Mesenteric fat pad (tissue), 1 donor: ENCODE data around the gene ZNF776. TPM values are rescaled to one million over a fixed set of nuclear protein-coding genes. Genes with fewer than 3 reads are reported as not detected.
A peak's percentile ranks its signal among the peaks of the same experiment; 100 is the strongest.
"Not testable (repeated sequence)": the region's sequence is repeated elsewhere in the genome, so short reads cannot be mapped to it uniquely, and the experiment has no call there.

Experiments used
- DNase-seq: peaks from one replicate; pipeline ENCODE4 v3.0.0-alpha.2; 2020; ENCODE audit warnings: low spot score
- long read RNA-seq: library from polyadenylated mRNA; unstranded; transcript quantifications from one replicate; pipeline ENCODE4 v2.0.0, GENCODE V29; 2020
- total RNA-seq: library from RNA; stranded (reverse); fragmentation: NEBNext Ultra II Directional; extraction: Animal tissue kit (Norgen Biotek cat#: 25700); gene quantifications from one replicate; pipeline ENCODE4 v1.2.1, GENCODE V29; 2021
- donor health status: DM: yes; HTN: yes; CAD: no.

Gene ZNF776
- total RNA-seq = 11.5 TPM
- long read RNA-seq, full-length matches to known transcripts = 1 of 3 reads
- long read RNA-seq, partial matches to known transcripts = 0 of 3 reads
- long read RNA-seq, other reads (novel, unspliced or antisense) = 2 of 3 reads

DNA sequence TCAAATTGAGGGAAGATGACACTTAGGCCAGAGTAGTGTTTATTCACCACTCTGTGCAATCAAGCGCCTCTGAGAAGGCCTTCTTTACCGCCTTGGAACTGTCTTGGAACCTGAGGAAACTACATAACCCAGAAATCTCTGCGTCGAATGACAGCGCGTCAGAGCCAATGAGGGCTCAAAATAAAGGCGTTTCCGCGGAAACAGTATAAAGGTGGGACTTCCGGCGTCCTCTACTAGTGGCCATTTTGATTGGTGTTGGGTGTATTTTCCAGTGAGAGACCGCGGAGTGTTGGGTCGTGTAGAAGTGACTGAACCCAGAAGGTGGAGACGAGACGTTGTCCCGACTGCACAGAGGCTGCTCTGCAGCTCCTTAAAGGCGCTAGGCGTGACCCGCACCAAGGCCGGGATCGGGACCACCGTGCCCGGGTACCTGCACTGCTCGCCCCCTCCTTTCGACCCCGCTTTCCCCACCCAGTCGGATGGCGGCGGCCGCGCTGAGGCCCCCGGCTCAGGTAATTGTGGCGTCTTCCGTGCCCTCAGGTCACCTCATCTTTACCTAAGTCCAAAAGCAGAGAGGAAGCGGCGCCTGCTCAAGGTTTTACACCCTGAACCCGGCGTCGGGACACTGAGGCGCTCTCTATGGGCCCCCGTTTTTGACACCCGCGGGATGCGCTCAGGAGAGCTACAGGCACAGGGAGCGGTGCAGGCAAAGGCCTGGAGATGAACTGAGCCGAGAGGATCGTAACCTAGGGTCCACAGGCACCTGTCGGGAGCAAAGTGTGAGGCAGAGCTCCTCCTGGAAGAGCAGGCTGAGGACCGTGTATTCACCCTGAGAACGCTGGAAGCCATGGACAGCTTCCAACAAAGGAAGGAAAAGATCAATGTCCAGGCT lies at the start of gene ZNF776:
Gene ZNF776 (plus strand): TSS at position 236 of the 892 bp plus-strand sequence. CDS start 244 bp downstream, at position 480.
- no peak for DNase-seq

DNA sequence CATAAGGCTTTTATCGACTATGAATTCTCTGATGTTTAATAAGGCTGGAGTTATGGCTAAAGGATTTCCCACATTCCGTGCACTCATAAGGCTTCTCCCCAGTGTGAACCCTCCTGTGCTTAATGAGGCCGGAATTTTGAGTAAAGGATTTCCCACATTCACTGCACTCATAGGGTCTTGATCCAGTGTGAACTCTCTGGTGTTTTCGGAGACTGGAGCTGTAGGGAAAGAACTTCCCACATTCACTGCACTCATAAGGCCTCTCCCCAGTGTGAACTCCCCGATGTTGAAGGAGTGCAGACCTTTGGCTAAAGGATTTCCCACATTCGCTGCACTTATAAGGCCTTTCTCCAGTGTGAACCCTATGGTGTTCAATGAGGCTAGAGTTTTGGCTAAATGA lies 45.0 kb upstream of the ZNF776 start:
- DNase-seq = no peak

DNA sequence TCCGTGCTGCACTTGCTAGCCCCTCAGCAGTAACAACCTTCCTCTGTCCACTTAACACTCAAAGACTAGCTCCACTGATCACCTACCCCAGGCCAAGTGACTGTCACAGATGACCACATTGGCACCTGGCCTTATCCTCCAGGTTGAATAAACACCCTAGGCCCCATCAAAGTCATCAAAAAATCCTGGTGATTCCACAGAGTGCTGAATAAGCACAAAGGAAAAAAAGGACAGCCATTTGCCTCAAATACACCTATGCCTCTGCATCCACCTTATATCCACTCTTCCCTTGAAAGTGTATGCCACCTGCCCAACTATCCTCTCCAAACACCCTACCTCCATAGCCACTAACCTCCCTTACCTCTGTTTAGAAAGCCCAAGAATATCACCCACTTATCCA lies 40.3 kb upstream of the ZNF776 start:
- no peak for DNase-seq

DNA sequence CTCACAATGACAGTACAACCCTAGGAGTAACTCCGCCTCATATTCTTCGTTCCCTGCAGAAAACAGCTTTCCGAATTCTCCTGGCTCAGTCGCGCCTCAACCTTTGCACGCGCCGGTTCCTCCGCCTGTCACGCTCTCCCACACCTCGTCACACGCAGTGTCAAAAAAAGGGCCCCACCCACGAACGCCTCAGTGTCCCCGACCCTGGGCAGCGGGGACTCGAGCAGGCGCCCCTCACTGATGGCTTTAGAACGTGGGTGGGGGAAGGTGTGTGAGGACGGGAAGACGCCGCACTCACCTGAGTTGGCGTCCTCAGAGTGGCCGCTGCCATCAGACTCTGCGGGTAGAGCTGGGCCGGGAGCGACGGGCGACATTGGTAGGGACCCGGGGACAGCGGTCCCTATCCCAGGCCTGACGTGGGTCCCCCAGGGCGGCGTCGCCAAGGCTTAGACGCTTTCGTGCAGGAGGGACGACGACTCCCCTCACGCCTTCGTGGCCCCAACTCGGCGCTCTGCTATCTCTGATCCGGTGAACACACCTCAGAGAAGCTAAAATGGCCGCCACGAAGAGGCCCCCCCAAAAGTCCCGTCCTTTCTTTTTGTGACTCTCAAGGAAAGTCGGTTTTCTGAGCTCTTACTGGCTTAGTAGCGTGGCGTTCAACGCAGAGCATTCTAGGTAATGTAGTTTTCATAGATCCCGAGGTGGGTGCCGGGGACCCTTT lies 37.8 kb upstream of the ZNF776 start, which contains the start of gene ZNF154:
Gene ZNF154 (minus strand): TSS at position 564 of the 721 bp plus-strand sequence. CDS start 233 bp downstream, at position 331.
- DNase-seq = no peak

DNA sequence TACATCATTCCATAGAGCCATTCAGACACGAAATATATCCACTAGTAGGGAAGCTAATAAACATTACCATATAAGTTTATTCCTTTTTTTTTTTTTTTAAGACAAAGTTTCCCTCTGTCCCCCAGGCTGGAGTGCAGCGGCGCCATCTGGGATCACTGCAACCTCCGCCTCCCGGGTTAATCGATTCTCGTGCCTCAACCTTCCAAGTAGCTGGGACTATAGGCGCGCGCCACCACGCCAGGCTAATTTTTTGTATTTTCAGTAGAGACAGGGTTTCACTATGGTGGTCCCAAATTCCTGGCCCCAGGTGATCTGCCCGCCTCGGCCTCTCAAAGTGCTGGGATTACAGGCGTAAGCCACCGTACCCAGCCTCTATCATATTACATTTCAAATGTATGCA lies 37.0 kb upstream of the ZNF776 start:
- DNase-seq = no peak

DNA sequence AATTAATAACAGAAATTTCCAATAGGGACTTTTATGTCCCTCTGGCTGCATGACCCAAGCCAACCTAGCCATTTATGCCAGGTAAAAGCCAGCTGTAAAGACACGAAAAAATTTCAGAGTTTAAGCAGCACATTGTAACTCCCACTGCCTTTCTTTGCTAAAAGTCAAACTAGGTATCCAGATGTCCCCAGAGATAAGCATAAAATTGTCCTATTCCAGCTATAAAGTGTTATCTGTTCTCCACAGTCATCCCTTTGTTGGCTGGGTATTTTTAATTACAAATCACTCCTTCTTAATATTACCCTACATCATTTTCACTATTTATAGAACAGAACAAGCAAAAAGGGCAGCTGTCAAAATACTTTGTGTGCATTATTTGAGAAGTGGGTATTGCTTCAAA lies 34.4 kb upstream of the ZNF776 start:
- no peak for DNase-seq

DNA sequence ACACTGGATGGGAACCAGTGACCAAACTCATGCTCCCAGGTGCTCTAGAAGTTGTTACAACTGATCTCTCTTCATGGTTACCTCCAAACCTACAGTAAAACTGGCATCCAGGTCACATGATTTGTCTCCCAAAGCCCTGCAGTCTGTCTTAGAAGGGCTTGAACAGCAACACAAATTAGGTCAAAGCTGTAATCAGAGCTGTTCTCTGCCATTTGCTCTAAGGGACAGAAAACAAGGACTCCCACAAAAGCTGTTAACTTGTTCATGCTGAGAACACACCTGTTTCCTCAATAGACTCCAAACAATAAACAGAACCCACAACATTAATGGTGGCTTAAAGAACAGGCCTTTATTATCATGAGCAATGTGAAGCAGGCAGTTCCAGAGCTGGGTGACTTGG lies 27.2 kb upstream of the ZNF776 start:
- DNase-seq = no peak

DNA sequence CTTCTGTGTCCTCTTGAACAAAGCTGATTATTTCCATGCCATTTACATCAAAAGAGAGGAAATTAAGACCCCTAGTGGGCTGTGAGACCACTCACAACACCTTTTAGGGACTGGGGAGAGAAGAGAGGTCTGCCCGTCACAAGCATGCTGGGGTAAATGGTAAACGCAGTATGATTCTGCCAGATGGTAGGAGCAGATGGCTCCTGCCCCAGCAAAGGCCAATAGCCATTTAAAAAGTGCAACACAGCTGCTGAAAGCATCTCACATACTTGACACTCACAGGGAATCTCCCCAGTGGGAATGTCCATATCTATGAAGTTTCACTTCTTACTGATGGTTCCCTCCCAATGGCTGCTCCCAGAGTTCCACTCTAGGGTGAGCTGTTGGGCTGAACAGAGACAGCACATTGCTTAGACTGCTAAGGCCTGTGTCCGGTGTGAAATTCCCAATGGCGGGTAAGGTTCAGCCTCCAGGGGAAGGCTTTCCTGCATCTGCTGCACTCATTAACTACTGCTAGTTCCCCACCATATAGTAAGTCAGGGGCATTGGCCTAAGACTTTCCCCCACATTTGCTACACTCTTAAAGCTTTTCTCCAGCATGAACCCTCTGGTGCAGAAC lies 26.6 kb upstream of the ZNF776 start:
- DNase-seq = peak; percentile 74

DNA sequence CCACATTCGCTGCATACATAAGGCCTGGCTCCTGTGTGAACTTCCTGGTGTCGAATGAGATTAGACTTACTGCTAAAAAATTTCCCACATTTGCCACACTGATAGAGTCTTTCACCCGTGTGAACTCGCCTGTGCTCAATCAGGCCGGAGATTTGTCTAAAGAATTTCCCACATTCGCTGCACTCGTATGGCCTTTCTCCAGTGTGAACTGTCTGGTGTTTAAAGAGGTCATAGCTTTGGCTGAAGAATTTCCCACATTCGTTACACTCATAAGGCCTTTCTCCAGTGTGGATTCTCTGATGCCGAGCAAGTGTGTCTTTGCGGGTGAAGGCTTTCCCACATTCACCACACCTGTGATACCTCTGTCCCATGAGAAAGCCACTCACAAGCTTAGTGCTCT lies 25.7 kb upstream of the ZNF776 start:
- no peak for DNase-seq

DNA sequence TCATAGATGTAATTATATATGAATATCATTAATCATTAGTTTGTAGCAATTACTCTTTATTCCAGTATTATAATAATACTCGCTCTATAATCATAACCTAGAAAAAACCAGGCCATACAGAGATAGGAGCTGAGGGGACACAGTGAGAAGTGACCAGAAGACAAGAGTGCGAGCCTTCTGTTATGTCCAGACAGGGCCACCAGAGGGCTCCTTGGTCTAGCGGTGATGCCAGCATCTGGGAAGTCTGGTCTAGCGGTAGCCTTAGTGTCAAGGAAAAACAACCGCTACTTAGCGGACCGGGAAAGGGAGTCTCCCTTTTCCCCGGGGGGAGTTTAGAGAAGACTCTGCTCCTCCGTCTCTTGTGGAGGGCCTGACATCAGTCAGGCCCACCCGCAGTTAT lies 8.3 kb upstream of the ZNF776 start:
- DNase-seq = not testable (repeated sequence)

DNA sequence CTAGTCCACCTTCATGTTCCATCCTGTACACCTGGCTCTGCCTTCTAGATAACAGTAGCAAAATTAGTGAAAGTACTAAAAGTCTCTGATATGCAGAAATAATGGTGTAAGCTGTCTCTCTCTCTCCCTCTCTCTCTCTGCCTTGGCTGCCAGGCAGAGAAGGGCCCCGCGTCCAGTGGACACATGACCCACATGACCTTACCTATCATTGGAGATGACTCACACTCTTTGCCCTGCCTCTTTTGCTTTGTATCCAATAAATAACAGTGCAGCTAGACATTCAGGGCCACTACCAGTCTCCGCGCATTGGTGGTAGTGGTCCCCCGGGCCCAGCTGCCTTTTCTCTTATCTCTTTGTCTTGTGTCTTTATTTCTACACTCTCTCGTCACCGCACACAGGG lies 7.8 kb upstream of the ZNF776 start:
- DNase-seq = not testable (repeated sequence)

DNA sequence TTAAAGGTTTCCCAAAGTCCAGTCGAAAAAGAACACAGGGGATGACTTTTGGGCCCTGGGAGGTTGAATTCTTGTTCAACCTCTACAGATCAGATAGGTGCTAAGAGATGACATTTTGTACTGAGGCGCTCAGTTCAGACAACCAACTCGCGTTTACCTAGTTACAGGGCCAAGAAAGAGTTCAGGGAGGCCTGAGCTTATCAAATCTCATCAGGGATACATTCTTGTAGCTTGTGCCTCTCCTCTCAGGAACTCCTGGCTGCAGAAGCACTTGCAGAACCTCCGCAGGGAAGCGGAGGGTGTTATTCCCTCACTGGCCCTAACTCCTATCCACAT lies 825 bp downstream of the ZNF776 start:
- no peak for DNase-seq

DNA sequence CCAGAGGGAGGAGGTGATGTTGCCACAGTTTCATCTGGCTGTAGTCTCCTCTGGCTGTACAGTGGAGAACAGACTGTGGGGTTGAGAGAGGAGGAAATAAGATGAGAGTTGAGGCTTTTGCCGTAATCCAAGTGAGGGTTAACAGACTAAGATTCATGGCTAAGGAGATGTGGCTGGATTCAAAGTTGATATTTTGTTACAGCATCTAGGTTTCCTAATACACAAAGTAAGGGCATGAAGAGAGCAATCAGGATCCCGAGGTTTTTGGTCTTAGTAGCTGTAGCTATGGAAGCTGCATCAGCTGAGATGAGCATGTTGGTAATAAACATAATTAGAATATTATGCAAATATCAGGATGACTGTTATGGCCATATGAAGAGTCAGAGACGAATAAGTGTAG lies 1.4 kb downstream of the ZNF776 start:
- DNase-seq = no peak

DNA sequence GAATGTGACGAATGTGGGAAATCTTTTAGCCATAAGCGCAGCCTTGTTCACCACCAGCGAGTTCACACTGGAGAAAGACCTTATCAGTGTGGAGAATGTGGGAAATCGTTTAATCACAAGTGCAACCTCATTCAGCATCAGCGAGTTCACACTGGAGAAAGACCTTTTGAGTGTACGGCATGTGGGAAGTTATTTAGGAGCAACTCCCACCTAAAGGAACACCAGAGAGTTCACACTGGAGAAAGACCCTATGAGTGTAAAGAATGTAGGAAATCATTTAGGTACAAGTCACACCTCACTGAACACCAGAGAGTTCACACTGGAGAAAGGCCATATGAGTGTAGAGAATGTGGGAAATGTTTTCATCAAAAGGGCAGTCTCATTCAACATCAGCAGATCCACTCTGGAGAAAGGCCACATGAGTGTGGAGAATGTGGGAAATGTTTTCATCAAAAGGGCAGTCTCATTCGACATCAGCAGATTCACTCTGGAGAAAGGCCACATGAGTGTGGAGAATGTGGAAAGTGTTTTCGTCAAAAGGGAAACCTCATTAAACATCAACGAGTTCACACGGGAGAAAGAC lies 7.6 kb downstream of the ZNF776 start:
- no peak for DNase-seq

DNA sequence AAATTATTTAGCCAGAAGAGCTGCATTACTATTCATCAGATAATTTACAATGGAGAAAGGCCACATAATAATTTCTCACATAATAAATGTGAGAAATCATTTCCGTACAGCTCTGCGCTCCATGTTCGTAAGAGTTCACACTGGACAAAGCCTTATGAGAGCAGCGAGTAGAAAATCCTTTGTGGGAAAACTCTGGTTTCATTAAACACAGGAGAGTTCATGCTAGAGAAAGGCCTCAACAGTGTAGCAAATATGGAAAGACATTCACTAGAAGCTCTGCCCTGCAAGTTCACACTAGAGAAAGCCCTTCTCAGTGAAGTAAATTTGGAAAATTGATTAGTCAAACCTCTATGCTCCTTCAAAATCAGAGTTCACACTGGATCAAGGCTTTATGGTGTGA lies 8.4 kb downstream of the ZNF776 start:
- no peak for DNase-seq

DNA sequence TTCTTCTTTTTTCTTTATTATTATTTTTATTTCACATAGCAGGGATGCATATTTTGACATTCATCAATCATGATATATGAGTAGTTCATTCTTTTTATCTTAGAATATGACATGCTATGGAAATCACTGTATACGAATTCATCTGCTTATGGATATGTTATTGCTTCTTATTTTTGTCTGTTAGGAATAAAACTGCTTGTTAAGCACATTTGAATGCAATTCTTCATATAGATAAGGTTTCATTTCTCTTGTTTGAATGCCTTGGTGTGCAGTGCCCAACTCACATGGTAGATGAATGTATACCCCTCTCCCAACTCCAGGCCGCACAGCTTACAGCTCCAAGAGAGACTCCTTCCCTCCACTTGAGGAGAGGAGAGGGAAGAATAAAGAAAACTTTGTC lies 11.3 kb downstream of the ZNF776 start:
- no peak for DNase-seq

DNA sequence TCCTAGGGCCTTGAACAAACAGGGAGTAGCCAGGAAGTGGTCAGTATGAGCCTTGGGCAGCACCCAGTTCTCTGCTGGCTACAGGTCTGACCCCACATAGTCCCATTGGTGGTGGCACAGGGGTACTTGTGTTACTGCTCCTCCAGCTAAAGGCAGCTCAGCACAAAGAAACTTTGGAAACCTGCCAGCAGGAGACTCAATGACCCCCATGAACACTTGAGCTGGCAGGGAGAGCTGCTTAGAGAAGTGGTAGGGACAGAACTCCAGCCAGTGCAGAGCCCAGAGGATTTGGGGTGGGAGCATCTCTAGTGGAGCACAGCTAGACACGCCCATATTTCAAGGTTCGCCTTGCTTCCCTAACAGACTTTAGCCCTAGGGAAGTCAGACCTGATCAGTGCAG lies 12.5 kb downstream of the ZNF776 start:
- no peak for DNase-seq

DNA sequence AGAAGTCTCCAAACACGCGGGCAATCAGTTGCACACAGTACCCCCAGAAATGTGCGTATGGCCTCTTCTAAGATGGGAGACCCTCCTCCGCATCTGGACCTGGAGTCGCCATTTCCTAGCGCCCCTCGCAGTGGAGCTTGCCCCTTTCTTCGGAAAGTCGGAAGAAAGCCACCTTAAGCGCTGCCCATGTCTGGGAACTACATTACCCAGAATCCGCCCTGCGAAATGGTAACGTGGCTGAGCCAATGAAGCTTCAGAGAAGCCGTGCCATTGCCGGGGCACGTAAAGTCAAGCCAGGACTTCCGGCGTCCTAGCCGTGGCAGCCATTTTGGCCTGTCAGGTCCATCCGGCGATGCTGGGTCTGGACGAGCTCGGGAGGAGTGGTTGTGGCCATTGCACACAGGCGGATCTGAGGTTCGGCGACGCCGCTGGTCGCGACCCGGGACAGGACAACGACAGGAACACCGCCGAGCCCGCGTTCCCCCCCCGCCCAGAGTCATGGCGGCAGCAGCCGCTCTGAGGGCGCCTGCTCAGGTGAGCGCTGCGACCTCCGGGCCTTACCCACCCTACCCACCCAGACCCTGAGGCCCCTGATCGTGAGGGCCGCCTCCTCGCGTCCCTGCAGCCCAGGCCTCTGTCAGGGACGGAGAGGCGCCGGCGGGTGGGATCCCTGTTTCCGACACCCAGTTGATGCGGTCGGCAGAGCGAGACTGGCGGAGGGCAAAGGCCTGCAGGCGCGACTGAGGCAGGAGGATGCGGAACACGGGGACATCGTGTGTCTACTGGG lies 22.9 kb downstream of the ZNF776 start, which contains the start of gene ZNF586:
Gene ZNF586 (plus strand): TSS at position 332 of the 787 bp plus-strand sequence. CDS start 167 bp downstream, at position 499.
- DNase-seq = peak; percentile 95

DNA sequence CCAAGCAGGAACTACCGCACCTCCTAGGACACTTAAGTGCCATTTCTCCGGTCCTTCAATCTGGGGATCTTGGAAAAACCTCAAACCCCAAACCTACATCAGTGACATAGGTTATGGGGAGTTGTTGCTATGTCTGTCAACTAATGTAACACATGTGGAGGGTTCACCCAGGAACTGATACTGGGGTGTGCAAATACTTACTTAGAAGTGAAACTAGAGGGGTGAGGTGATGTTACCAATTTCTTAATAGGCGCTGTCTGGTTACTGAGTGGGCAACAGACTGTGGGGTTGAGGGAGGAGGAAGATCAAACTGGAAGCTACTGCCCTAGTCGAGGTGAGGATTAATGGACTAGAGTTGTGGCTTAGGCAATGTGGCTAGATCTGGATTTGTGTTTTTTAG lies 24.8 kb downstream of the ZNF776 start:
- no peak for DNase-seq

DNA sequence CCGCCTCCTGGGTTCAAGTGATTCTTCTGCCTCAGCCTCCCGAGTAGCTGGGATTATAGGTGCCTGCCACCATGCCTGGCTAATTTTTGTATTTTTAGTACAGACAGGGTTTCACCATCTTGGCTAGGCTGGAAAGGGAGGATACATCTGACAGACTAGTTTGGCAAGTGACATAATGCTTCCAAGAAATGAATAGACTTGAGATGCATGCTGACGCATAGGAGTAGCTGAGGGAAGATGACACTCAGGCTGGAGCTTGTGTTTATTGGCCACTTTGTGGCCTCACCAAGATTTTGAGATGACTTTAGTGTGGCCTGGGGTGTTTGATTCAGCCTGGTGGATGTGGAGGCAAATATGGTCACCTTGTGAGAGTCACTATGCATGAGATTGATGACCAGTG lies 26.9 kb downstream of the ZNF776 start:
- DNase-seq = no peak
